ENCODE data around the gene LRRC7. TPM values are rescaled to one million over a fixed set of nuclear protein-coding genes. Genes with fewer than 3 reads are reported as not detected.

Gene LRRC7
- total and polyA plus RNA-seq, 7 donors, result 0.33 to 1.2 (median 0.94) TPM; not detected in 2

DNA sequence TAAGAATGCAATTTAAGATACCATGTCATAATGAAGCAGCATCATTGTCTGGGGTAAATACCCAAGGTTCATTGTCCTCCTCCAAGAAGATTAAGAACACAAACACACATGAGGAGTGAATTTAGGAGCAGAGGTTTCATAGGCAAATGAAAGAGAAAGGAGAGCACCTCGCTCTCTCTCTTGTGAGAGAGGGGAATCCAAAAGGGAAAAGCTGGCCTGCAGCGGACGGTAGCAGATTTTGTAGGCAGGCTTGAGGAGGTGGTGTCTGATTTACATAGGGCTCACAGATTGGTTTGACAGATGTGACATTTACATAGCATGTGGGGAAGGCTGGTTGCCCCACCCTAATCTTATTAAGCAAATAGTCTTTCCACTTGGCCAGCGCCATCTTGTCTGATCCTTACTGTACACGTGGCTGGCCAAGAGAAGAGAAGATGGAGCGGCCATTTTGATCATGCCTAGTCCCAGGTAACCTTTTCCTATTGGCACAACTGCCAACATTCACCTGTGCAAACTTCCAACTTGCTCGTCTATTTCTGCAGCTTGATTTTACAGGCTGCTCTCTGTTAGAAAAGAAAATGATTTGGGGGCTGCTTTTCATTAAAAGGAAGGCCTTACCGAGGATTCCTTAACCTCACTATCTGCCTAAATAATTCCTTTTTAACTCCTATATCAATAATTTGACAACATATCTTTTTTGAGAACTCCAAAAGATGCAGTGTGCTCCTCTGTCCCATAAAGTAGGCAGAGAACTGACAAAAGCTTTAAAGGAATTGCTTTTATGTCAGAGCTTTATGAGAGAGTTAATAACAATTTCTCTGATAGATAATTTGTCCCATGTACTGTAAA lies 16.0 kb upstream of the LRRC7 start:
- 84 to 88% (median 85%) methylated on average over 8 of the region's 8 CpGs for WGBS, 3 donors

GRCh38 chr1:69553726-69554125 lies 14.0 kb upstream of the LRRC7 start:
- WGBS, 3 donors, result 82 to 84% (median 83%) methylated on average over 1 of the region's 1 CpG
- Histone ChIP-seq H3K4me3 (no peak overlapping the region), H3K27me3 (ENCODE audit: insufficient read depth in 3 of 3, low read length in 2 of 3) (peaks cover 0 to 2% (median 0%) of the 10 kb centered on the region in 3 donors), H3K36me3 (ENCODE audit: insufficient read depth in 1 of 2, low read depth in 1 of 2) (no peaks in the 10 kb centered on the region), H3K27ac (no peak overlapping the region), H3K9me3 (no peaks in the 10 kb centered on the region), H3K4me1 (no peaks in the 10 kb centered on the region)
- intact Hi-C loops (cut with DNase I), result no loop called here
- no peak for TF ChIP-seq CTCF (IDR thresholded peaks at IDR 0.05)
- DNase-seq (no peak), ATAC-seq (no peak)

More for the DNA sequence above, 16.0 kb upstream of the LRRC7 start:
- no peak for TF ChIP-seq CTCF (IDR thresholded peaks at IDR 0.05)
- Histone ChIP-seq H3K27ac (no peak overlapping the region), H3K36me3 (ENCODE audit: insufficient read depth in 1 of 2, low read depth in 1 of 2) (no peaks in the 10 kb centered on the region), H3K4me3 (no peak overlapping the region), H3K4me1 (no peaks in the 10 kb centered on the region), H3K9me3 (no peaks in the 10 kb centered on the region), H3K27me3 (ENCODE audit: insufficient read depth in 3 of 3, low read length in 2 of 3) (no peaks in the 10 kb centered on the region)
- DNase-seq (no peak), ATAC-seq (no peak)
- intact Hi-C loops (cut with DNase I), result no loop called here

- DNase-seq (peak in 1 of 2 donors; percentile 45), ATAC-seq (peak in 2 of 4 donors; percentile 10 to 31)
- no peak for TF ChIP-seq CTCF (IDR thresholded peaks at IDR 0.05)
- Histone ChIP-seq H3K9me3 (no peaks in the 10 kb centered on the region), H3K4me3 (peak overlapping the region; percentile 72), H3K4me1 (no peaks in the 10 kb centered on the region), H3K27me3 (ENCODE audit: insufficient read depth in 3 of 3, low read length in 2 of 3) (peaks cover 0 to 40% (median 10%) of the 10 kb centered on the region in 3 donors), H3K27ac (no peak overlapping the region), H3K36me3 (ENCODE audit: insufficient read depth in 1 of 2, low read depth in 1 of 2) (no peaks in the 10 kb centered on the region)
- WGBS, 3 donors, result 1% methylated on average over 46 to 47 of the region's 47 CpGs
- intact Hi-C loops (cut with DNase I), result no loop called here
Measured at GRCh38 chr1:69568421-69569174, 876 bp downstream of the LRRC7 start.

DNA sequence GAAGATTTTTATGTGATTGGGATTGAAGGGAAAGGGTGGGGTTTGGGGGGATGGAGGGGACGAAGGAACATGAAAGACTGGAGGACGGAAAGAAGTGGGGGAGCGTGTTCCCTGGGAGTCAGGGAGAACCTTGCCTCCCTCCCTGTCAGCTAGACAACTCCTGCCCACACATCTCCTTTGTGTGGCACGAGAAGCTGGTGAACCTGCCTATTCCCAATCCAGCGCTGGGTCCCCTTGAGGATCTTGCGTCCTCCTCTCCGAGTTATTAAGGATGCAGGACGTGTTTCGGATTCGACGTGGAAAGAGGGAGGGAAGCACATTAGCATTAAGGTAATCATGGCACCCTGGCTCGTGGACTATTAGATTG lies 1.4 kb downstream of the LRRC7 start:
- TF ChIP-seq CTCF (IDR thresholded peaks at IDR 0.05), result no peak
- Histone ChIP-seq H3K27ac (no peak overlapping the region), H3K36me3 (ENCODE audit: insufficient read depth in 1 of 2, low read depth in 1 of 2) (no peaks in the 10 kb centered on the region), H3K4me1 (no peaks in the 10 kb centered on the region), H3K27me3 (ENCODE audit: insufficient read depth in 3 of 3, low read length in 2 of 3) (peaks cover 0 to 40% (median 10%) of the 10 kb centered on the region in 3 donors), H3K9me3 (no peaks in the 10 kb centered on the region), H3K4me3 (peak overlapping the region; percentile 72)
- no peak for ATAC-seq
- intact Hi-C loops (cut with DNase I), result no loop called here
- 0 to 2% (median 1%) methylated on average over 12 of the region's 12 CpGs for WGBS, 3 donors
- DNase-seq, result no peak

Measured in psoas muscle (tissue), 8 donors.